CD14-positive monocyte (primary cell): ENCODE results near the gene TOX3. TPM values are rescaled to one million over a fixed set of nuclear protein-coding genes. Genes with fewer than 3 reads are reported as not detected.

Source experiments
- DNase-seq, 3 donors: peaks; one replicate each; pipeline ENCODE4 v3.0.0-alpha.2; 2011 to 2022
- H2AFZ ChIP-seq: 2 replicates; pipeline ENCODE4 v1.6.0; 2012; ENCODE audit warnings: mild to moderate bottlenecking, low read depth, low read length, inconsistent platforms; ENCODE audit not compliant: insufficient read depth, poor library complexity, severe bottlenecking
- H3K27ac ChIP-seq, 2 donors: 1 replicate in 1 of 2; 2 replicates in 1 of 2; pipeline ENCODE4 v1.5.1; 2012 to 2013; ENCODE audit warnings: low read length in 2 of 2, control low read depth in 1 of 2, inconsistent platforms in 1 of 2, low read depth in 1 of 2, mild to moderate bottlenecking in 1 of 2
- H3K27me3 ChIP-seq, 2 donors: one replicate each; pipeline versions ENCODE4 v1.6.0 to v1.6.1; 2011 to 2013; ENCODE audit warnings: low read length in 2 of 2; ENCODE audit not compliant: control insufficient read depth in 2 of 2, insufficient read depth in 2 of 2
- H3K36me3 ChIP-seq, 2 donors: replicated peaks in 1 of 2; 1 replicate in 1 of 2; 2 replicates in 1 of 2; pipeline versions ENCODE4 v1.5.1 to v1.6.1; 2012 to 2013; ENCODE audit warnings: low read length in 2 of 2, control low read depth in 1 of 2, inconsistent platforms in 1 of 2, mild to moderate bottlenecking in 1 of 2; ENCODE audit not compliant: insufficient read depth in 2 of 2, control insufficient read depth in 1 of 2
- H3K4me1 ChIP-seq, 2 donors: 1 replicate in 1 of 2; 2 replicates in 1 of 2; pipeline versions ENCODE4 v1.5.1 to v1.6.1; 2012 to 2013; ENCODE audit warnings: low read length in 2 of 2, control low read depth in 1 of 2, inconsistent platforms in 1 of 2, mild to moderate bottlenecking in 1 of 2, moderate library complexity in 1 of 2; ENCODE audit not compliant: insufficient read depth in 2 of 2, control insufficient read depth in 1 of 2
- H3K4me2 ChIP-seq: replicated peaks from 2 replicates; pipeline ENCODE3; 2012; ENCODE audit warnings: low read length, moderate library complexity, mild to moderate bottlenecking; ENCODE audit not compliant: poor library complexity, severe bottlenecking; ENCODE audit errors: extremely low read depth
- H3K4me3 ChIP-seq, 3 experiments: fragments of 200-600 bp in 1 of 3; sonication (generic) in 1 of 3; replicated peaks in 1 of 3; 1 replicate in 2 of 3; 2 replicates in 1 of 3; pipeline ENCODE4 v1.5.1; 2011 to 2013; ENCODE audit warnings: low read length in 3 of 3, mild to moderate bottlenecking in 3 of 3, control low read depth in 2 of 3, low read depth in 2 of 3, inconsistent platforms in 1 of 3, moderate library complexity in 1 of 3
- H3K79me2 ChIP-seq: 2 replicates; pipeline ENCODE4 v1.6.0; 2012; ENCODE audit warnings: mild to moderate bottlenecking, control low read depth, inconsistent platforms, low read length, moderate library complexity; ENCODE audit not compliant: insufficient read depth
- H3K9ac ChIP-seq: 2 replicates; pipeline ENCODE4 v1.6.0; 2017; ENCODE audit warnings: low read length, mild to moderate bottlenecking; ENCODE audit not compliant: insufficient read depth, poor library complexity, severe bottlenecking
- H3K9me3 ChIP-seq, 2 donors: replicated peaks in 1 of 2; 1 replicate in 1 of 2; 2 replicates in 1 of 2; pipeline versions ENCODE4 v1.5.1 to v1.6.1; 2012 to 2013; ENCODE audit warnings: low read length in 2 of 2, control low read depth in 1 of 2; ENCODE audit not compliant: control insufficient read depth in 1 of 2, insufficient read depth in 1 of 2
- H4K20me1 ChIP-seq: 2 replicates; pipeline ENCODE4 v1.6.0; 2012; ENCODE audit warnings: mild to moderate bottlenecking, low read length, control low read depth, moderate library complexity; ENCODE audit not compliant: insufficient read depth
- H3K27ac Mint-ChIP-seq, 7 donors: one replicate each; pipeline ENCODE4 v1.8.0; 2020; ENCODE audit warnings: mild to moderate bottlenecking in 7 of 7, mixed read lengths in 7 of 7, moderate library complexity in 6 of 7, inconsistent platforms in 2 of 7
- H3K27me3 Mint-ChIP-seq, 3 donors: one replicate each; pipeline ENCODE4 v1.8.0; 2021 to 2022; ENCODE audit warnings: low read depth in 3 of 3, mild to moderate bottlenecking in 3 of 3, mixed read lengths in 3 of 3, moderate library complexity in 3 of 3, inconsistent platforms in 1 of 3
- H3K36me3 Mint-ChIP-seq, 2 donors: one replicate each; pipeline ENCODE4 v1.8.0; 2020; ENCODE audit warnings: mixed read lengths in 2 of 2, inconsistent platforms in 1 of 2, mild to moderate bottlenecking in 1 of 2
- H3K4me1 Mint-ChIP-seq: one replicate; pipeline ENCODE4 v1.8.0; 2020; ENCODE audit warnings: mild to moderate bottlenecking, mixed read lengths
- H3K4me3 Mint-ChIP-seq, 2 donors: one replicate each; pipeline ENCODE4 v1.8.0; 2020; ENCODE audit warnings: mild to moderate bottlenecking in 2 of 2, mixed read lengths in 2 of 2, moderate library complexity in 1 of 2
- H3K9me3 Mint-ChIP-seq, 7 donors: one replicate each; pipeline ENCODE4 v1.8.0; 2020 to 2022; ENCODE audit warnings: mixed read lengths in 7 of 7, mild to moderate bottlenecking in 6 of 7, moderate library complexity in 6 of 7, inconsistent platforms in 2 of 7
- CTCF ChIP-seq: fragments of 200-600 bp; IDR thresholded peaks from one replicate; pipeline ENCODE4 v1.8.0; 2022; ENCODE audit warnings: antibody characterized with exemption, mild to moderate bottlenecking
- WGBS: methylation state at CpG from one replicate; pipeline ENCODE4 v1.1.5; 2013; ENCODE audit warnings: missing lambda C conversion rate; ENCODE audit not compliant: insufficient coverage; 5-methylcytosine and 5-hydroxymethylcytosine counted together
- intact Hi-C, 2 donors: fragments of 100-400 bp; cut with micrococcal nuclease; formaldehyde crosslinking; loops; one replicate each; pipeline versions ENCODE4 v1.15.0 to v1.15.1; 2023
- polyA plus RNA-seq, 3 donors: library from polyadenylated mRNA; depleted of rRNA in 1 of 3; unstranded in 2 of 3; stranded (reverse) in 1 of 3; fragments of 300-500 nt in 2 of 3; fragments of >200 nt in 1 of 3; fragmentation: Illumina TruSeq in 2 of 3; gene quantifications; 1 replicate in 2 of 3; 2 replicates in 1 of 3; pipeline ENCODE4 v1.2.3, GENCODE V29; 2012 to 2021

Gene TOX3
- polyA plus RNA-seq, 3 donors = not detected

- DNase-seq = no peak
- no peaks in the 10 kb centered on the region for H3K4me1 ChIP-seq
- peaks cover 0 to 1% (median 0%) of the 10 kb centered on the region in 3 donors for H3K27me3 Mint-ChIP-seq
- no peaks in the 10 kb centered on the region for H3K36me3 Mint-ChIP-seq
- H3K27me3 ChIP-seq = no peaks in the 10 kb centered on the region
- H3K9me3 ChIP-seq = peaks cover 0 to 4% of the 10 kb centered on the region in 2 donors
- 95% methylated on average over 4 of the region's 5 CpGs for WGBS
- intact Hi-C loops = no loop called here
- H3K4me1 Mint-ChIP-seq = no peaks in the 10 kb centered on the region
- TF ChIP-seq CTCF = no peak
- H2AFZ ChIP-seq = no peak overlapping the region
- H3K4me3 Mint-ChIP-seq = no peak overlapping the region
- H3K27ac Mint-ChIP-seq = no peak overlapping the region
- no peak overlapping the region for H3K4me3 ChIP-seq
- no peaks in the 10 kb centered on the region for H4K20me1 ChIP-seq
- no peaks in the 10 kb centered on the region for H3K79me2 ChIP-seq
- H3K27ac ChIP-seq = no peak overlapping the region
- no peaks in the 10 kb centered on the region for H3K36me3 ChIP-seq
- H3K9ac ChIP-seq = no peak overlapping the region
- no peak overlapping the region for H3K4me2 ChIP-seq
- H3K9me3 Mint-ChIP-seq = peaks cover 0 to 6% (median 0%) of the 10 kb centered on the region in 7 donors
Measured at GRCh38 chr16:52528393-52529065, 18.4 kb downstream of the TOX3 start.

GRCh38 chr16:52526830-52527229 lies 20.1 kb downstream of the TOX3 start:
- Histone ChIP-seq H3K36me3 (no peaks in the 10 kb centered on the region), H4K20me1 (no peaks in the 10 kb centered on the region), H3K27ac (no peak overlapping the region), H2AFZ (no peak overlapping the region), H3K27me3 (no peaks in the 10 kb centered on the region), H3K79me2 (no peaks in the 10 kb centered on the region), H3K4me1 (no peaks in the 10 kb centered on the region), H3K9me3 (no peaks in the 10 kb centered on the region), H3K4me3 (no peak overlapping the region), H3K9ac (no peak overlapping the region), H3K4me2 (no peak overlapping the region)
- Mint-ChIP-seq H3K4me3 (no peak overlapping the region), H3K9me3 (peaks cover 0 to 7% (median 2%) of the 10 kb centered on the region in 7 donors), H3K36me3 (no peaks in the 10 kb centered on the region), H3K27ac (no peak overlapping the region), H3K4me1 (no peaks in the 10 kb centered on the region), H3K27me3 (peaks cover 0 to 1% (median 0%) of the 10 kb centered on the region in 3 donors)
- TF ChIP-seq CTCF = no peak
- intact Hi-C loops = no loop called here
- 100% methylated on average over 1 of the region's 3 CpGs for WGBS
- no peak for DNase-seq
